PFSK-1 (cell line): ENCODE data around the gene SND1.

ENCODE experiments used
- FOXP2 ChIP-seq: optimal IDR thresholded peaks from 2 replicates; pipeline ENCODE3; 2011; ENCODE audit warnings: borderline replicate concordance, control low read depth, inconsistent platforms; ENCODE audit not compliant: insufficient read depth; ENCODE audit errors: extremely low read length, extremely low read depth
- POLR2AphosphoS5 ChIP-seq: IDR thresholded peaks from 2 replicates; pipeline ENCODE4 v1.6.1; 2012; ENCODE audit warnings: low read depth, mild to moderate bottlenecking, control low read depth, low read length, moderate library complexity
- REST ChIP-seq, 2 experiments: IDR thresholded peaks; 2 replicates each; pipeline versions ENCODE4 v1.6.1 to v1.8.0; 2011 to 2012; ENCODE audit warnings: low read depth in 2 of 2, low read length in 2 of 2, control low read depth in 1 of 2, inconsistent platforms in 1 of 2, mild to moderate bottlenecking in 1 of 2, moderate library complexity in 1 of 2; ENCODE audit not compliant: insufficient read depth in 1 of 2
- SIN3A ChIP-seq: IDR thresholded peaks from 2 replicates; pipeline ENCODE4 v1.6.1; 2012; ENCODE audit warnings: mild to moderate bottlenecking, low read length, moderate library complexity, borderline replicate concordance; ENCODE audit not compliant: insufficient read depth
- TAF1 ChIP-seq: IDR thresholded peaks from 2 replicates; pipeline ENCODE4 v1.6.1; 2012; ENCODE audit warnings: low read length, control low read depth, borderline replicate concordance; ENCODE audit not compliant: insufficient read depth

The SND1 gene

GRCh38 chr7:128069373-128070364 is 417.7 kb downstream of the SND1 start:
- TF ChIP-seq POLR2AphosphoS5 (no peak), FOXP2 (no peak), REST (IDR thresholded peaks at IDR 0.05; ENCODE audit: insufficient read depth in 1 of 2, low read depth in 2 of 2, low read length in 2 of 2) (no peak), SIN3A (no peak), TAF1 (no peak)

- TF ChIP-seq FOXP2, result no peak
- no peak for TF ChIP-seq SIN3A
- TF ChIP-seq POLR2AphosphoS5, result no peak
- TF ChIP-seq REST (IDR thresholded peaks at IDR 0.05; ENCODE audit: insufficient read depth in 1 of 2, low read depth in 2 of 2, low read length in 2 of 2), result no peak
- no peak for TF ChIP-seq TAF1
Observed at GRCh38 chr7:128071376-128071775, 419.4 kb downstream of the SND1 start.

GRCh38 chr7:128071801-128072200 is 419.8 kb downstream of the SND1 start:
- no peak for TF ChIP-seq FOXP2
- TF ChIP-seq SIN3A, result no peak
- no peak for TF ChIP-seq POLR2AphosphoS5
- TF ChIP-seq TAF1, result no peak
- no peak for TF ChIP-seq REST (IDR thresholded peaks at IDR 0.05; ENCODE audit: insufficient read depth in 1 of 2, low read depth in 2 of 2, low read length in 2 of 2)

GRCh38 chr7:128073671-128074310 is 421.8 kb downstream of the SND1 start:
- TF ChIP-seq POLR2AphosphoS5, result no peak
- no peak for TF ChIP-seq TAF1
- TF ChIP-seq FOXP2, result no peak
- no peak for TF ChIP-seq SIN3A
- TF ChIP-seq REST (IDR thresholded peaks at IDR 0.05; ENCODE audit: insufficient read depth in 1 of 2, low read depth in 2 of 2, low read length in 2 of 2), result no peak
